Inflammatory macrophage treated with lipopolysaccharide for 1 hour (primary cell): ENCODE measurements around the gene PEX12.
"Not testable (repeated sequence)": the region's sequence is repeated elsewhere in the genome, so short reads cannot be mapped to it uniquely, and the experiment has no call there.

Source experiments
- DNase-seq, 2 donors: peaks; one replicate each; pipeline ENCODE4 v3.0.0-alpha.2; 2020 to 2022

Gene PEX12

DNA sequence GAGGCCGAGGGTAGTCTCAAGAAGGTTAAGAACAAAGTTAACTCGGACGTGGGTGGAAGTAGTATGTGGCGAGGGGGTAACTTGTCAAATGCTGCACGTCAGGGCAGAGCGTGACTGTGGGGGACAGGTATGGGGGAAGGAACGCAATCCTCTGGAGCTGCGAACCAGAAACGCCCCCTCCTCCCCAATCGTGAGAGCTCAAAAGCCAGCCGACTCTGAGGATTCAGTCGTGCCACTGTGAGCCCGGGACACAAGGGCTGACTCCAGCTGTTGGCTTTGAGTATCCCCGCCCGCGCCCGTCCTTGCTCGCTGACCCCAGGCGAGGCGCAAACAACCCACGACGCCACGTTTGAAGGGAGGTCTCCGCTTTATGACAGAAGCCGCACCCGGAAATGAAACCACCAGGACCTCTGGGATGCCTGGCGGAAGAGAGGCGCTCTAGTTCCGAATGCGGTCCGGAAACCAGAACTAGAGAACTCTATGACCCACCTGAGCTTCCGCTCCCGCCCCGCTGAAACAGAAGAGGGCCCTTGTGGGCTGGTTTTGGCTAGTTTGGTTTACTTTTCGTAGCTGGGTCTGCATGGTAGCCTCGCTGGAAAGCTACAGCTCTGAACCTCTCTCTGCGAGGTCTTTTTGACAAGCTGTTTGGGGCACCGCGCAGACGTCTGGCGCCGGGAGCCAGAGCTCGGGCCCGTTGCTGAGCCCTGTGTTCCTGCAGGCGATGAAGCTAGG is at the start of gene PEX12:
Gene PEX12, minus strand, starts transcription at position 375 of the 732 bp plus-strand sequence. CDS start 550 bp downstream, outside the sequence.
- DNase-seq = peak; percentile 70 to 71

DNA sequence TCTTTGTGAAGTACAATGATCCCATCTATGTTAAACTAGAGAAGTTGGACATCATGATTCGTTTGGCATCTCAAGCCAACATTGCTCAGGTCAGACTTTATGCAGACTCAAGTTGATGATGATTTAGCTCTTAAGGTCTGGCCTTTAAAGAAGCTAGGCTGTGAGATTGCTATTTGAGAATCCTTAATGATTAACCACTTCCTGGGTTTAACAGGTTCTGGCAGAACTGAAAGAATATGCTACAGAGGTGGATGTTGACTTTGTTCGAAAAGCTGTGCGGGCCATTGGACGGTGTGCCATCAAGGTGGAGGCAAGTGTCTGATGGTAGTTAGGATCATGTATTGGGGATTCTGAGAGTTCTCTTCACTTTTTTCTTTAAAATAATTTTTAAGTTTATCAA is 49.0 kb upstream of the PEX12 start:
- no peak for DNase-seq

DNA sequence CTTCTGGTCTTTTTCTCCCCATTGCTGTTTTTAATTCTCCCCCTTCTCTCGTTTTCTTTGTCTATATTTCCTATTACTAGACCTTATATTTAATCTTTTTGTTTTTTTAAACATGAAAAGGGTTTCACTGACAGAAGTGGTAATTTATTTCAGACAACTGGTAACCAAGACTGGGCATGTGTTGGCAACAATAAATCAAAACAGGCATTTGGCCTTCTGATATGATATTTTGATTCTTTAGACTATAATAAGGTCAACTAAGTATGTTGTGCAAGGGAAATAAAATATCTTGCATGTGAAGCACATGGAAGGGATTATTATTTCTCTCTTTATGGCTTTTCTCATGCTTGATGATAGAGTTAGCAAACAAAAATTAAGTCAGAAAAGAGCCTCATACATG is 43.4 kb upstream of the PEX12 start:
- DNase-seq = no peak

DNA sequence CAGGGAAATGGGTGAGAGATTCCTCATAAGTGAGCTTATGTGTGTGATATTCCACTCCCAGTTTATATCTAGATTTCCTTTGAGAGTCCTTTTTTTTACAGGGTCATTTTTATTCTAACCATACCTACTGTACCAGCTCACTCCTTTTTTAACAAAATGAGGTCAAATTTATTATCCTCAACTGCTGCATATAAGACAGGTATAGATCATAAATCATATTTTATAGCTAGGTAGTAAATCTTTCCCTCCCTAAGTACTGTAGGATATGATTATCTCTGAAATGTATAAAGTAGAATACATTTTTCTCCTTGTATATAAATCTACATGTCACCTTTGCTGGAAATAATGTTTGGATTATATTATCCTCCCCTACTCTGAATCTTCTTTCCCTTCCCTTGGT is 40.3 kb upstream of the PEX12 start:
- DNase-seq = no peak

DNA sequence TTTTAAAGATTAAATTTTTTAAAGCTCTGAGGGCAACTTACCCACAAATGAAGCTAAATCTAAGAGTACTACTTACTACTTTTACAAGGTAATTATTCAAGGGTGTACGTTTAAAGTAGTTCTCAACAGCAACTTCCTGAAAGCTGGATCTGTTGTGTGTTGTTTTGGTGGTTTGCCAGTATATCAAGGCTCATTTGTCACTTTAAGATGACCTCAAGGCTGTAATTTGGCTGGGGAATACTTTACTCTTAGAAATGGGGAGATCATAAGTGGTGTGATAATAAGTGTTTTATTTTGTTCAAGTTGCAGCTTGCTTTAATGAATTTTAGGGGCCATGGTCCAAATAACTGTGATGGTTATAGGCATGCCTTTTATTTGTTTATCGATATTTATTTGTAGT is 39.1 kb upstream of the PEX12 start:
- no peak for DNase-seq

DNA sequence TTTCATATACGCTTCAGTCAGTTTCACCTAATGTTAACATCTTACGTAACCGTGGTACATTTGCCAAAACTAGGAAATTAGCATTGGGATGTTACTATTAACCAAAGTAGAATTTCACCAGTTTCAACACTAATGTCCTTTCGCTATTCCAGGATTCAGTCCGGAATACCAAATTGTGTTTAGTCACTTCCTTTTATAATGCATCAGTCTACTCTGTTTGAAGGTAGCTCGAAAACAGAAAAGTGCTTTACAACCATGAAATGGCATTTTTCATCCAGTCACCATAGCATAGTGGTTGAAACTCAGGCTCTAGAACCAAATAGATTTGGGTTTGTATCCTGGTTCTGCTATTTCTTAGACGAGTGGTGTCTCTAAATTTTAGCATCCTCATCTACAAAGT is 38.2 kb upstream of the PEX12 start:
- DNase-seq = no peak

DNA sequence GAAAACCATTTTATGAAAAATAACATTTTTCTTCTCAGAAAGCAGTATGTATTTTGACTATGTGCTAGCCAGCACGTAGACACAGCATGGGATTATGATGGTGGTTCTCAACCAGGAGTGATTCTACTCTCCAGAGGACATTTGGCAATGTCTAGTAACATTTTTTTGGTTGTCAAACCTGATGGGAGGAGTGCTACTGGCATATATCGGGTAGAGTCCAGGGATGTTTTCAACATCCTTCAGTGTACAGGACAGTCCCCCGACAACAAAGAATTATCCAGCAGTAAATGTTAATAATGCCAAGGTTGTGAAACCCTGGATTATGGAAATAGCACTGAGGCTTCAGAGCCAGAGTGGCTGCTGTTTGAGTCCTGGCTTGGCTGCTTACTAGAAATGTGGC is 36.4 kb upstream of the PEX12 start:
- no peak for DNase-seq

DNA sequence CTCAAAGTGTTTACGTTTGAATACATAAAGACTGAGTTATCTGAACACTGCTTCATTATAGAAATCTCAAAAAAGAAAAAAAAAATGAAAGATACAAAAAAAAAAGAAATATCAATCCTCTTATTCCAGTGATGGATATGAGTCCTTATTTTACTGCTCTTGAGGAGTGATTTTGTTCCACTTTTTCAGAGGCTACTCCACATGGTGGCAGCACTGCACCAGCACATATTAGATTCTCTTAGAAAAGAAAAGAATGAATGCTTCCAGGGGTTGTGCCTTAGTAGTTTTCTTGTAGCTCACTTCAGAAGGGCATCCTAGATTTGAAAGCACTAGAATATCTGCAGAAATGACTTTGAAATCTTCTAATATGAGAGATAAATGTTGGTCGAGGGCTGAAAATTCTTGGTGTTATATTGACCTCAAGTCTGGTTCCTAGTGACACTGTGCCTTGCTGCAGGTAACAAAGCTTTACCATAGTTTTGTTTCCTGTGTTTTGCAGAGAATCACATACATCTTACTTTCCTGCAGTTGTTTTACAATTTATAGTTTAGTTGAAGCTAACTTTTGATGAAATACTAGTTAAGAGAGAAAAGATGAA is 34.7 kb upstream of the PEX12 start:
- peak in 1 of 2 donors; percentile 47 for DNase-seq

DNA sequence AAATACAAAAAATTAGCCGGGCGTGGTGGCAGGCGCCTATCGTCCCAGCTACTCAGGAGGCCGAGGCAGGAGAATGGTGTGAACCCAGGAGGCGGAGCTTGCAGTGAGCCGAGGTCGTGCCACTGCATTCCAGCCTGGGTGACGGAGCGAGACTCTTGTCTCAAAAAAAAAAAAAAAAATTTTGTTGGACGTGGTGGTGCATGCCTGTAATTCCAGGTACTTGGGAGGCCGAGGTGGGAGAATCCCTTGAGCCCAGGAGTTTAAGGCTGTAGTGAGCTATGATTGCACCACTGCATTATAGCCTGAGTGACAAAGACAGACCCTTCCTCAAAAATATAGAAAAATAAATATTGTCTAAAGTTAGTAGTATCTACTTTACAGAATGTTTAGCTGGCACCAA is 32.4 kb upstream of the PEX12 start:
- not testable (repeated sequence) for DNase-seq

DNA sequence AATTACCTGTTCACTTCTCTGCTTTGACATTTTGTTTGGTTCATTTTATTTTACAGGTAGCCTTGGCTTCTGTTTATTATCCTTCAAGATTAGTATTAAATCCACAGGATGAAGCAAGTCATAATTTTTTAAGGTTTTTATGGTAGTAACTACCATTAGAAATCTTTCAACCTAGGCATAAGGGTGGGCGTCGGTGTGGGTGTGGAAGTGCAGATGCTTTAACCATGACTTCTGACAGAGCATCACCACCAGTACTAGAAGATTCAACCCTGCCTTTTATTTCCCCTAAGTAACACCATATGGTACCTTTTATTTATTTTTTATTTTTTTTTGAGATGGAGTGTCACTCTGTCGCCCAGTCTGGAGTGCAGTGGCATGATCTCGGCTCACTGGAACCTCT is 31.5 kb upstream of the PEX12 start:
- no peak for DNase-seq

DNA sequence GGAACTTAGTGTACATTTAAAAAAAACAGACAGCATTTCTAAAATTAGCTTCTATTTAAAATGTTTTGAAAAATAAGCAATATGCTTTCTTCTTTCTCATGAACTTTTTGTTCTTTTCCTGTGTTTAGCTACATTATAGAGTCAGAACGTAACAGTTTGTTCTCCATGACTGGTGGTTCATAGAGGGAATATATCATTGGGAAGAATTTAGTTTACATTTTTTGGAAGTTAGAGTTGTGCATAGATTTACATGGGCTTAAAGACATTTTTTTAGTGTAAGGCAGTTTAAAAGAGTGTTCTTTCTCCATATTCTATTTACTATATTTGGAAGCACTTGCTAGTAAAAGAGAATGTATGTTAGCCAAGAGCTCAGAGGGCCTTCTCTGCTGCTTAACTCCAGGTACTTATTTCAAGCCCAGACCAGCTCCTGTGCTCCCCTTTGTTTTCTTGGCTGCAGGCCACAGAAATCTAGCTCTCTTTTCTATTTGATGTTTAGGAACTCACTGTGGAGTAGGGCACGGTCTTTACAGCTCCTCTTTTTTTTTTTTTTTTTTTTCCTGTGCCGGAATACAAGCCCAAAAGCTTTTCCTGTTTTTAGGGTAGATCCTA is 29.0 kb upstream of the PEX12 start:
- no peak for DNase-seq

DNA sequence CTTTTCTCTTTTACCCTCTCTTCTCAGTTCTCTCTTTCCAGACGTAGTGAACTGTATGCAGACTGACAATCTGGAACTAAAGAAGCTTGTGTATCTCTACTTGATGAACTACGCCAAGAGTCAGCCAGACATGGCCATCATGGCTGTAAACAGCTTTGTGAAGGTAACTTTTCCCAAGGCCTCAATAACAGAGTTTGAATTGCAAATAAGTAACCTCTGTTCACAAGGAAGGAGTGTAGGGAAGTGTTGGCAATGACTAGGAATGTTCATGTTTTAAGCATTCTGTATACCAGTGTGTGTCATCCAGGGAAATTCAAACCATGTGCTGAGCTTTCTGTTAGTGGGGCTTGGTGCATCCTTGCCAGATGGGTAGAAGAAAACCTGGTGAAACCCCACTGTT is 27.3 kb upstream of the PEX12 start:
- DNase-seq = no peak

DNA sequence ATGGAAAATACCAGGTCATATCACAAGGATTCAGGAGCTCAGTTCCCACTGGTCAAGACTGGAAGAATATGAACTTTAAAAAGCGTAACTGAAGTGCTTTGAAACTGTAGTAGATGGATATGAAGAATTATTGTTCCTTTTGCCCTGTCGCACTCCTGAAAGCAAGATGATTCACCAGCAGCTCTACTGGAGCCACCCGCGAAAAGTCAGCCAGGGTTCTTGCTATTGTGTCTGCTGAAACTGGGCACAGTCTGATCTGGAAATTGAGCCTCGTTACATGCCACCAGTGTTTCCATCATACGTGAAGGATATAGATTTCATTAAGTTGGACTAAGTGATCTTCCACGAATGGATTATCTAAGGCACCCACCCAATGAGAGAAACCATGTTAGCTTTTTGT is 25.3 kb upstream of the PEX12 start:
- DNase-seq = no peak

DNA sequence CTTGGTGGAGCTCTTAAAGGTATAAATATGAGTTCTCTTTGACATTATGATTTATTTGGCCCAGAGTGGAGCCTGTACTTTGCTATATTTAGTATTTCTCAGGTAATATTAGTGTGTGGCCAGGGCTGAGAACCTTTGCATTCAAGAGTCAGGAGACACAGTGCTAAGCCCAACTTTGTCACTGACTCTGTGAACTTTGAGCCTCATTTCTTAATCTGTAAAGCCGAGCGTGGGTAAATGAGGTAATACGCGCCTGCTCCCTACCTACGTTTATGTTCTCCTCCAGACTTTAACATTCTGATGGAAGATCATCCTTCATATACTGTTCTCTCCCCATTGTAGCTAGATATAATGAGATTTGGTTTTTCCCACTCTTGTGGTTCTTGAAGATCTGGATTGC is 19.2 kb upstream of the PEX12 start:
- DNase-seq = no peak

DNA sequence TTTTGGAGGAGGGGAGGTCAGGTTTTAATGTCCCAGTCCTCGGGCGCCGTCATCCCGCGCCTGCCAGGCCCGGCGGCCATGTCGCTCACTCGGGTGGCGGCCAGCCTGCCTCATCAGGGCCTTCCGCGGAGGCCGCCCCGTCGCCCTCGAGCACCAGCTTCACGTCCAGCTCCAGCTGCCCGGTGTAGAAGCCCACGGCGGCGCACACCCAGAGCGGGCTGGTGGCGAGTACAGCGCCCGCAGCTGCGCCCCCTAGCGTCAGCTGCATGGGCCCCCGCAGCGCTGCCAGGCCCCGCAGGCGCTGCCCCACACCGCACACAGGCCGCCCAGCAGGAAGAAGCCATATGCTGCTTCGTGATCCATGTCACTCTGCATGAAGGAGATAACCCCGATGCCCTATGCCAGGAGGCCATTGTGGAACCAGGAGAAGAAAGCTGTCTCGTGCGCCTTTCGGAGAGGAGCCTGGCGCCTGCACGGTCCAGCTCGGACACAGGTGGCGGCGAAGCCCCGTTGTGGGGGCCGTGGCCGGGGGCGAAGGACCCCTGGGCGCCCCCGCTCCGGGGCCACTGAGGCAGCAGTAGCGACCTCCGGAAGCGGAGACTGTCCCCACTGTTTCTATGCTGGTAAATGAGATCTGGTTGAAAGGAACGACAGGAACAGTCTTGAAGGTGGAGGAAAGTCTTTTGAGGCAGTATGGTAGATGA is 18.3 kb upstream of the PEX12 start:
- no peak for DNase-seq

DNA sequence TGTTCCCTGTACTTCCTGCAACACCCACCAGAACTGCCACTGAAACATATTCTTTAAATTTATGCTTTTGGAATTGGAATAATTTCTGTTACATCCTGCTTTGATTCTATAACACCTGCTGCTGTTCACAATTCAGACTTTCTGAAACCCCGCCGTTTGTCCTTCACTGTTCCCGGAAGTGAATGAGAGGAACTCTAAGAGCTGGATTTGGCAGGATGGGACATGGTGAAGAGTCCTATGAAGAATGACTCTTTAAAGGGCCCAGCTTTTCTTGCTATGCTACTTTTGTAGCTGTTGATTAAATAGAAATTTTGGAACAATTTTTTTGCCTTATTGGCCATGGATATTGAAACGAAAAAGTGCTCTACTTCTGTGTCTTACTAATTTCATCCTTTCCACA is 17.7 kb upstream of the PEX12 start:
- no peak for DNase-seq

DNA sequence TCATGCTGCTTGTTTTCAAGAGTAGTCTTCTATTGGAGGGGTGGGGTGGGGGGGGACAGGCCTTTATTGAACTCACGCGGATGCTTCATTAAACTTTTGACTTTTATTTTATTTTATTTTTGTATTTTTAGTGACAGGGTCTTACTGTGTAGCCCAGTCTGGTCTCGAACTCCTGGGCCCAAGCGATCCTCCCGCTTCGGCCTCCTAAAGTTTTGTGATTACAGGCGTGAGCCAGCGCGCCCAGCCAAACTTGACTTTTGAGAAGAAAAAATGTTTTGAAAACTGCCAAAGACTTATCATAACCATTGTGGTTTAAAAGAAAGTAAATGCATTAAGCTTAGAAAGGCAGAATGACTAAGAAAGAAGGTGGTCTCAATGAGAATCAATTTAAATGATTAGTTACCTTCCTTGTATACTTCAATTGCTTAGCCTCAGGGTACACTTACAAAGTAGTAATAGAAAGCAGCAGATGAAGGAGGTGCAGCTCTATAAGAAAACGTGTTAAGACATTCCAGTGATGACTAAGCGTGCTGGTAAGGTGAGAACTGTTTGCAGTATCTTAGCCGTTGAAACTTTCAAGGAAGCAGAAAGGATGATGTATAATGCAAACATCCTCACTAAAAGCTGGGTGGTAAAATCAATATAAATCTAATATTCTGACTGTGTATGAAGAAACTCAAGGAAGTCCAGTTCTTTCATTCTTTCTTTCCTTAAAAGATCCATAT is 10.0 kb upstream of the PEX12 start:
- no peak for DNase-seq

DNA sequence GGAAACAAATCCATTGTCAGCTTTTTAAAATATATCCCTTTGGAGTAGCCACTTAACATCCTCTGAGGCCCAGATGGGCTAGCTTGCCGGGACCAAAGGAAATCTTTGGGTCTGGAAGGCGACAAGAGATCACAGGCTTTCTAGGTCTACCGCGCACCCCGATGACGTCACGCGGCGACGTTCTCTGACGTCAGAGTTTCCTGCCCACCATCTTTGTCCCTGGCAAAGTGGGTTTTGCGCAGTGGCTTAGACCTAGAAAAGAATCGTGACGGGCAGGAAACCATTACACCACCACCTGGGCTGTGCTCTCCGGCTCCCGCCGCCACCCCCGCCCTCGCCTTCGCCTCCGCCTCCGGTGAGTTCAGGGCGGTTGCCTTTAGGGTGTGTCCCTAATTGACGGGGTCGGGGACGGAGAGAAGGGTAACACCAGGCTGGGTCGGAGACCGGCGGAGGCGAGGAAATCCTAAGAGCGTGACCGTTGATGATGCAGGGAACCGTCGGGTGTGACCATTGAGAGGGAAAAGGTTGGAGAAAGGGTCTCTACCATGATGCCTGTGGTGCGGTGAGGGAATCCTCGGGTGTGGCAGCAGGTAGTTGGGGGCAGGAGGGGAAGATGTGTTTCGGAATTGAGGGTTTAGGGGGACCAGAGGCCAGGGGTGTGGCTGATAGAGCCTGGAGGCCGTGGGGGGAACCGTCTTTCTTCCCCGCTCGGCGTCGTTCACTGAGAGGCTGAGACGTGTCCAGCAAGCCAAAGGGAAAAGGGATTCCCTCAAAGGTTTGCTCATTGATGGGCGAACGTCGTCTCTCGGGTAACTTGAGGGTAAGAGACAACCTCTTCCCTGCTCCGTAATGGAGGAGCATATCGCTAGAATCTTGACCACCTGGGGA is 8.9 kb upstream of the PEX12 start, which contains the start of gene AP2B1:
Gene AP2B1, plus strand, starts transcription at position 249 of the 888 bp plus-strand sequence. CDS start 6,709 bp downstream, outside the sequence.
- DNase-seq = peak; percentile 90 to 99

DNA sequence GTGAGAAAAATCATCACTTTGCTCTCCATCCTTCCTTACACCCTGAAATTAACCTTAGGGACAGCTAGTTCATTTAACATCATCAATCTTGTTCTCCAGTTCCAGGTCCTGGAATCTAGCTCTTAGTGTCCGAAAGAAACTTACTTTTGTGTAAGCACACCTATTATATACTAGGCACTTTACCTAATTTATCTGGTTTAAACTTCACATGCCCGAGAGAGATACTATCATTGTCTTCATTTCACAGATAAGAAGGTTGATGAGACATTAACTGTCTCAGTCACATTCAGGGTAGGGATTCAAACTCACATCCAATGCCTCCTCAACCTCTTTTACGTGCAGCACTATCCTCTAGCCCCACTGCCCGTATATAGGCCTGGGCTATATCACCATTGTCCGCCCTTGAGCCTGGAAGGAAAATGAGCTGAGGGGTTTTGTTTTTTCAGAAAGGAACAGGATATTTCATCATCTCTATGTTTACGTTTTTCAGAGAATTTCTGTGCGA is 8.2 kb upstream of the PEX12 start:
- no peak for DNase-seq

DNA sequence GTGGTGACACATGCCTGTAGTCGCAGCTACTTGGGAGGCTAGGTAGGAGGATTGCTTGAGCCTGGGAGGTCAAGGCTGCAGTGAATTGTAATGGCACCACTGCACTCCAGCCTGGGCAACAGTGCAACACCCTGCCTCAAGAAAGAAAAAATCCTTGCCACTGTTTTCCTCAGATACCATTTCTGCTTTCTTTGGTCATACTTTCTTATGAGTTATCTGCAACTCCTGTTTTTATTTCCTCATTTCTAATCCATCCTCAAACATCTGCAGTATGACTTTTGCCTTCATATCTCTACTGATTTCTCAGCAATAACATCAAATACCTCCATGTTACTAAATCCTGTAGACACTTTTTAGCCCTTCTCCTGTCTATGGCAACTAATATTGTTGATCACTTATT is 5.7 kb upstream of the PEX12 start:
- peak; percentile 29 to 38 for DNase-seq

DNA sequence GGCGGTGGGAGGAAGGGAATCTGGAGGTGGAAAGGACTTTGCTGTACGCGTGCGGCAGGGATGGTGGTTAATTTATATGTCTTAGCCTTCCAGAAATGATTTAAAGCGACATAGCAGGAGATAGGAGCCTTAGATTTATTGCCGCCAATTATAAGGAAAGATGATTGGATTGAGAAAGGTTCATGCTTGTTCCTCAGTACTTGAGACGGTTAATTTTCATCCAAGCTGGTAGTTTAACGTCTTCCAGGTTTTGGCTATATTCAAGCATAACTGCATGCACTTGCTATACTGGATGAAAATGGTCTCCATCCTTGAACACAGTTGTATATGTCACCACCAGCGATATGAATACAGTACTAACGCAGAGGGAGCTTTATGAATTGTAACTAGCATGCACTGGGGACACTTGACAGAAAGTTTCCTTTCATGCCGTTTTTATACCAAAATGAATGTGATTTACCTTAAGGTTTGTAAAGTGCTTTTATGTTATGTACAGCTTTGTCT is 610 bp upstream of the PEX12 start:
- no peak for DNase-seq

DNA sequence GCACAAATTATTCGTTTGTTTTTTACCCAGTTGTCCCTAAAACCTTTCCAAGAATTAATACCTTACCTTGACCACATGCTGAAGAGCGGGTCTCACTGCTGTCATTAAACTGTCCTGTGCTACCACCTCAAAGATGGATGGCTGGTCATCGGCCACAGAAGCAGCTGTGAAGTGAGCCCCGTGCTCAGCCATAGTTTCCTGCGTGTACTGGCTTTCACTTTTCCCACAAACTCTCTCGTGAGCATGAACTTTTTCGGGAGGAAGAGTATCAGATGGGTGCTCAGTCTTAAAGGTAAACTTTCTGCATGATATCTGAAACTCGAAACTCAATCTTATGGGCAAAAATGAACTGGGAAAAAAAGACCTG is 558 bp downstream of the PEX12 start:
- DNase-seq = peak in 1 of 2 donors; percentile 11
